ENCODE results near the gene DAPK1.

Gene DAPK1

DNA sequence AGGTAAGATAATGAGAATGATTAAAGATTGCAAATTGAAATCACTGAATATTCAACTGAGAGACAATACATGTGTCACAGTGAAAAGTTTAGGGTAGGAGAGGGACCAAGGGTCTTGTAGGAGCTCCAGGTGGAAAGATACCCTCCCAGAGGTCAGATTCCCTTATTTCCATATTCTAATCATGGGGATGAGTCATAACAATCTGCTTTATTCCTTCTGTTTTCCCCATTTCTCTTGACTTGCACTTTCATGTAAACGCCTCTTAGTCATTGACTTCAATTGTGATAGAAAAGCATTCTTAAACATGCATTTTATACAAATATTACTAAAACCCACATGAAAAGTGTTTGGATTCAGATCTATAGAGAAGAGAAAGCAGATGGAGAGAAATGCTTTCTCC lies 147.0 kb downstream of the DAPK1 start:
- no peak for TF ChIP-seq ZFX (IDR thresholded peaks at IDR 0.05; ENCODE audit: borderline replicate concordance)
- TF ChIP-seq, protein P1, sequence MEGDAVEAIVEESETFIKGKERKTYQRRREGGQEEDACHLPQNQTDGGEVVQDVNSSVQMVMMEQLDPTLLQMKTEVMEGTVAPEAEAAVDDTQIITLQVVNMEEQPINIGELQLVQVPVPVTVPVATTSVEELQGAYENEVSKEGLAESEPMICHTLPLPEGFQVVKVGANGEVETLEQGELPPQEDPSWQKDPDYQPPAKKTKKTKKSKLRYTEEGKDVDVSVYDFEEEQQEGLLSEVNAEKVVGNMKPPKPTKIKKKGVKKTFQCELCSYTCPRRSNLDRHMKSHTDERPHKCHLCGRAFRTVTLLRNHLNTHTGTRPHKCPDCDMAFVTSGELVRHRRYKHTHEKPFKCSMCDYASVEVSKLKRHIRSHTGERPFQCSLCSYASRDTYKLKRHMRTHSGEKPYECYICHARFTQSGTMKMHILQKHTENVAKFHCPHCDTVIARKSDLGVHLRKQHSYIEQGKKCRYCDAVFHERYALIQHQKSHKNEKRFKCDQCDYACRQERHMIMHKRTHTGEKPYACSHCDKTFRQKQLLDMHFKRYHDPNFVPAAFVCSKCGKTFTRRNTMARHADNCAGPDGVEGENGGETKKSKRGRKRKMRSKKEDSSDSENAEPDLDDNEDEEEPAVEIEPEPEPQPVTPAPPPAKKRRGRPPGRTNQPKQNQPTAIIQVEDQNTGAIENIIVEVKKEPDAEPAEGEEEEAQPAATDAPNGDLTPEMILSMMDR (IDR thresholded peaks at IDR 0.05) = no peak
- no peak overlapping the region for H3K27ac ChIP-seq

DNA sequence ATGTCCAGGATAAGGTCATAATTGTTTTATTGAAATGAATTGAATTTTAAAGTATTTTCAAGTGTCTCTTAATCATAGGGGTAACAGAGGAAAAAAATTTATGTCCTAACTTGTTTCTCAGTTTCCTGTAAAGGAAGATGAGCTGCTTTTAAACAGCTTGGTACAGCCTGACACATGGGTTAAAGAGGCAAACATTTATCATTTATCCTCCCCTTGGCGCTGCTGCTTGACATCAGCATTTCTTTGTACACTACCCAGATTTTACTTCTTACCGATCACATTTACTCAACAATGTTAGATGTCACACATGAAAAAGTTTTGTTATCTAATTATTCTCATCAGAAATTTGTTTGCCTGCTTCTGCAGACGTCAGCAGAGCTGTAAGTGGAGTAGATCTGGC lies 148.9 kb downstream of the DAPK1 start:
- H3K27ac ChIP-seq = no peak overlapping the region
- TF ChIP-seq ZFX (IDR thresholded peaks at IDR 0.05; ENCODE audit: borderline replicate concordance) = no peak
- TF ChIP-seq, protein P1 (IDR thresholded peaks at IDR 0.05) = no peak

DNA sequence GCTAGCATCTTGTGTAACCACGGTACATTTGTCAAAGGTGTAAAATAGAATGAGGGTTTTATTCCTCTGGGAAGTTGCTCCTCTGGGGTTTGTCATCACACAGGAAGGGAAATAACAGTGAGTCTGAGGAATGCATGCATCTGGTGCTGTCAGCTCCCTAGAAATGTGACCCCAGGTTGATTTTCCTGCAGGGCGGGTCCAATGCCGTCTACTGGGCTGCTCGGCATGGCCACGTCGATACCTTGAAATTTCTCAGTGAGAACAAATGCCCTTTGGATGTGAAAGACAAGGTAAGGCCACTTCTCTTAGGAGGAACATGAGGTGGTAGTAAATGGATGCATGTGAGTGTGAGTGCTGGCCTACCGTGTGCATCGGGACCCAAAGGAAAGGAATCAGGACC lies 149.4 kb downstream of the DAPK1 start:
- TF ChIP-seq, protein P1 (IDR thresholded peaks at IDR 0.05) = no peak
- no peak for TF ChIP-seq ZFX (IDR thresholded peaks at IDR 0.05; ENCODE audit: borderline replicate concordance)
- H3K27ac ChIP-seq = no peak overlapping the region

DNA sequence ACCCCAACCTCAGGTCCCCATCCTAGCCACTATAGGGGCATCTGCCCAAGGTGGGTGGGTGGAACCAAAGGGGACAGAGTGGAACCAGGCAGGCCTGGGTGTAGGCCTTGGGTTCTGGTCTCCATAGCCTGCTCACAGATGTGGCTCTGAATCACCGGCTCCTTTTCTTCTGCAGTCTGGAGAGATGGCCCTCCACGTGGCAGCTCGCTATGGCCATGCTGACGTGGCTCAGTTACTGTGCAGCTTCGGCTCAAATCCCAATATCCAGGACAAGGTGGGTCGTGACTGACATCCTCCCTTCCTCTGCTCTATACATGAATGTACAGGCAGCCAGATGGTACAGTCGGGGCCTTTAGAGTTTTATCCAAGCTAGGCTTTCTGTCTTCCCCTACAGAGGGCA lies 150.9 kb downstream of the DAPK1 start:
- no peak for TF ChIP-seq ZFX (IDR thresholded peaks at IDR 0.05; ENCODE audit: borderline replicate concordance)
- TF ChIP-seq, protein P1 (IDR thresholded peaks at IDR 0.05) = no peak
- H3K27ac ChIP-seq = no peak overlapping the region

DNA sequence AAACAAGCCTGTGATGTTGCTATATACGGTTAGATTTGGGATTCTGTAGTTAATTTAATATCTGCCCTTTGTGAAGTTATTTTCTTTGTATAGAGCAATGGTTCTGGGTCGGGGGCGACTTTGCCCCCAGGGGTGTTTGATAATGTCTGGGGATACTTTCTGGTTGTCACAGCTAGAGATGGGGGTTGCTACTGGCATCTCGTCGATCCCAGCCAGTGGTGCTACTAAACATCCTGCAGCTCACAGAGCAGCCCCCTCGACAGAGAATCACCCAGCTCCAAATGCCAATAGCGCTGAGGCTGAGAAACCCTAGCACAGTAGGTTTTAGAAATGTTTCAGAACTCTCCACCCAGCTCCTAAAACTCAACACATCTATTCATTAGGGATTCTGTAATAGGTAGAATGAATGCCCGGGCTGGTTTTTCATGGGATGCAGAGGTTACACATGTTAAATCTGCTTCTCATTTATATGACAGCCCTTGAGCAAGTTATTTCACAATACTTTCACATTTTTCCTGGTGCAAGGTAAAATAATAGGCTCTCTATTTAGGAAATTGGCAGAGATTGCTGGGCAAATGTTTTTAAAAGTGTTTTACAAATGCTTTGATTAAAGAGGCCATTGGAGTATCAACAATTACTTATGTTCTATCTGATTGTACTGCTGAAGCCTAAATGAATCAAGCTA lies 153.1 kb downstream of the DAPK1 start:
- no peak for TF ChIP-seq ZFX (IDR thresholded peaks at IDR 0.05; ENCODE audit: borderline replicate concordance)
- TF ChIP-seq, protein P1 (IDR thresholded peaks at IDR 0.05) = no peak
- no peak overlapping the region for H3K27ac ChIP-seq

DNA sequence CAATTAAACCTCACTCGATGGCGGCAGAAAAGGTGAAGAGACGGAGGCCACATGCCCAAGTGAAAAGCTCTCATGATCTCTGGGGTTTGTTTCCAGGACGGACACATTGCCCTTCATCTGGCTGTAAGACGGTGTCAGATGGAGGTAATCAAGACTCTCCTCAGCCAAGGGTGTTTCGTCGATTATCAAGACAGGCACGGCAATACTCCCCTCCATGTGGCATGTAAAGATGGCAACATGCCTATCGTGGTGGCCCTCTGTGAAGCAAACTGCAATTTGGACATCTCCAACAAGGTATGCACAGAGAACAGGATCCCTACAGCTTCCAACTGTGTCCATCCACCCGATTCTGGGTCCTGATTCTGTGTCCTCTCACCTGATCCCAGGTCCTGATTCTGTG lies 153.8 kb downstream of the DAPK1 start:
- no peak for TF ChIP-seq ZFX (IDR thresholded peaks at IDR 0.05; ENCODE audit: borderline replicate concordance)
- TF ChIP-seq, protein P1 (IDR thresholded peaks at IDR 0.05) = no peak
- H3K27ac ChIP-seq = no peak overlapping the region

DNA sequence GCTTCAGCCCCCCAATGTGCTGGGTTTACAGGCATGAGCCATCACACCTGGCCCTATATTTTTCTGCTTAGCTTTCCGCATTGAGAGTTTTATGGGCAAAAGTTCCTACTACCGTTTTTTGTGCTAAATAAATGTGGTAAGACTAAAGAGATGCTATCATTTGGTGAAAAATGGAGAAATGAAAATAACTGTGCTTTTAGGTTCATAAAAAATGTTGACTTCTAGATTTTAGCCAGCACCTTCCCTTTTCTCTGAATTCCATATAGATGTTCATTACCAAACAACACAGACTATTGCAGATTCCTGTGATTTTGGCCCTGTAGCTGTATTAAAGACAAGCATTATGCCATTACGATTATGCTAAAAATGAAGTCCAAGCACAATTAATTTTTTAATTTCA lies 156.3 kb downstream of the DAPK1 start:
- no peak for TF ChIP-seq ZFX (IDR thresholded peaks at IDR 0.05; ENCODE audit: borderline replicate concordance)
- TF ChIP-seq, protein P1 (IDR thresholded peaks at IDR 0.05) = no peak
- H3K27ac ChIP-seq = no peak overlapping the region

All from 22Rv1 (cell line).